K562 (cell line): ENCODE data around the gene SPANXN5. TPM values are rescaled to one million over a fixed set of nuclear protein-coding genes. Genes with fewer than 3 reads are reported as not detected.

ENCODE experiments used
- ATAC-seq: fragments of 200-7000 bp; cut with Tn5 transposase; 3 replicates; pipeline ENCODE4 v1.9.1; 2020; ENCODE audit warnings: moderate library complexity
- BruUV-seq: library from RNA; stranded (reverse); fragments of 400-500 nt; replicated peaks from 2 replicates; lab custom pipeline; 2021; lab: Mats Ljungman, UMichigan
- CTCF ChIA-PET: fragments of 300-600 bp; formaldehyde crosslinking; extraction: SDS; loops from one replicate; lab custom pipeline; 2021; ENCODE audit warnings: low intra/inter-chr PET ratio; lab: Yijun Ruan, JAX
- POLR2A ChIA-PET: fragments of 300-600, 350-650 bp; sonication (Branson Sonifier 250); formaldehyde crosslinking; extraction: SDS; loops from one replicate; lab custom pipeline; 2021; ENCODE audit warnings: antibody characterized with exemption, inconsistent platforms; lab: Yijun Ruan, JAX
- DNase-seq, 4 experiments: peaks; one replicate each; pipeline versions ENCODE4 v3.0.0 to v3.0.0-alpha.2; 2011 to 2018; ENCODE audit warnings: low spot score in 3 of 4, mixed read lengths in 3 of 4; ENCODE audit errors: extremely low read depth in 1 of 4
- FAIRE-seq: peaks from 2 replicates; lab custom pipeline; 2011; peaks lifted over from hg19 to GRCh38; lab: Jason Lieb, UNC
- H2AFZ ChIP-seq: 2 replicates; pipeline ENCODE4 v1.6.0; 2011; ENCODE audit warnings: low read depth, low read length, control low read depth, inconsistent platforms
- H3K27ac ChIP-seq: fragments of 200-600 bp; 3 replicates; pipeline ENCODE4 v1.8.0; 2011; ENCODE audit warnings: low read depth, mild to moderate bottlenecking, control low read depth, inconsistent platforms, low read length, moderate library complexity, mixed read lengths; ENCODE audit errors: extremely low read depth
- H3K27me3 ChIP-seq, 2 experiments: fragments of 300-600 bp in 1 of 2; 2 replicates in 1 of 2; 3 replicates in 1 of 2; pipeline versions ENCODE4 v1.6.0 to v1.8.0; 2011; ENCODE audit warnings: inconsistent platforms in 2 of 2, low read length in 2 of 2, mild to moderate bottlenecking in 1 of 2, mixed read lengths in 1 of 2, moderate library complexity in 1 of 2; ENCODE audit not compliant: control insufficient read depth in 2 of 2, insufficient read depth in 2 of 2
- H3K36me3 ChIP-seq: fragments of 300-600 bp; 3 replicates; pipeline ENCODE4 v1.8.0; 2011; ENCODE audit warnings: mild to moderate bottlenecking, low read length, inconsistent platforms; ENCODE audit not compliant: control insufficient read depth, insufficient read depth
- H3K4me1 ChIP-seq, 2 experiments: fragments of 200-600 bp in 1 of 2; replicated peaks in 1 of 2; 2 replicates in 1 of 2; 3 replicates in 1 of 2; pipeline versions ENCODE4 v1.5.1 to v1.8.0; 2011; ENCODE audit warnings: inconsistent platforms in 2 of 2, low read length in 2 of 2, mild to moderate bottlenecking in 1 of 2, mixed read lengths in 1 of 2, moderate library complexity in 1 of 2; ENCODE audit not compliant: control insufficient read depth in 2 of 2, insufficient read depth in 2 of 2
- H3K4me2 ChIP-seq: 2 replicates; pipeline ENCODE4 v1.6.1; 2011; ENCODE audit warnings: low read length, control low read depth, inconsistent platforms, mixed read lengths; ENCODE audit not compliant: insufficient read depth
- H3K4me3 ChIP-seq: fragments of 200-600 bp; sonication (generic), shearing (Covaris generic); 2 replicates; pipeline ENCODE4 v1.5.1; 2016; ENCODE audit warnings: control low read depth, inconsistent platforms
- H3K79me2 ChIP-seq: fragments of 200-600 bp; 3 replicates; pipeline ENCODE4 v1.8.0; 2011; ENCODE audit warnings: low read length, inconsistent platforms; ENCODE audit not compliant: control insufficient read depth, insufficient read depth
- H3K9ac ChIP-seq, 2 experiments: 2 replicates each; pipeline versions ENCODE4 v1.6.0 to v1.6.1; 2011; ENCODE audit warnings: low read depth in 2 of 2, low read length in 2 of 2, control low read depth in 1 of 2, inconsistent platforms in 1 of 2, mild to moderate bottlenecking in 1 of 2, mixed read lengths in 1 of 2; ENCODE audit not compliant: insufficient read depth in 1 of 2
- H3K9me1 ChIP-seq: one replicate; pipeline ENCODE4 v1.6.0; 2011; ENCODE audit warnings: inconsistent platforms, mild to moderate bottlenecking, low read length, moderate library complexity; ENCODE audit not compliant: control insufficient read depth, insufficient read depth
- H3K9me3 ChIP-seq: replicated peaks from 2 replicates; pipeline ENCODE4 v1.5.1; 2011; ENCODE audit warnings: low read depth, low read length, inconsistent platforms; ENCODE audit not compliant: control insufficient read depth, insufficient read depth
- H4K20me1 ChIP-seq: replicated peaks from 2 replicates; pipeline ENCODE4 v1.6.1; 2011; ENCODE audit warnings: low read length, inconsistent platforms, mixed read lengths; ENCODE audit not compliant: control insufficient read depth, insufficient read depth
- E2F1 ChIP-seq: sonication (generic); formaldehyde crosslinking; IDR thresholded peaks from 2 replicates; pipeline ENCODE4 v1.8.1; 2023; ENCODE audit warnings: mild to moderate bottlenecking, missing genetic modification reagents, moderate library complexity
- EP400 ChIP-seq: fragments of 450-650 bp; IDR thresholded peaks from 2 replicates; pipeline ENCODE4 v1.6.1; 2017; ENCODE audit warnings: antibody characterized with exemption, mild to moderate bottlenecking, moderate library complexity
- FOXK1 ChIP-seq: sonication (generic); formaldehyde crosslinking; IDR thresholded peaks from 2 replicates; pipeline ENCODE4 v1.8.0; 2022; ENCODE audit warnings: missing genetic modification reagents, mild to moderate bottlenecking, borderline replicate concordance
- L3MBTL2 ChIP-seq: fragments of 450-650 bp; IDR thresholded peaks from 2 replicates; pipeline ENCODE4 v1.6.1; 2016; ENCODE audit warnings: mild to moderate bottlenecking, moderate library complexity
- MAFF ChIP-seq: IDR thresholded peaks from 2 replicates; pipeline ENCODE4 v1.6.1; 2012; ENCODE audit warnings: low read length, improper control_type of control experiment
- NCOA6 ChIP-seq: fragments of 450-650 bp; IDR thresholded peaks from 2 replicates; pipeline ENCODE4 v1.6.1; 2017; ENCODE audit warnings: mild to moderate bottlenecking
- NRF1 ChIP-seq, 2 experiments: fragments of 450-650 bp; IDR thresholded peaks in 1 of 2; conservative IDR thresholded peaks in 1 of 2; 2 replicates each; pipeline ENCODE4 v1.6.1; 2014; ENCODE audit warnings: mild to moderate bottlenecking in 2 of 2
- POLR2A ChIP-seq: fragments of 450-650 bp; conservative IDR thresholded peaks from 2 replicates; pipeline ENCODE4 v1.6.1; 2016
- SIX5 ChIP-seq, 2 experiments: IDR thresholded peaks; 2 replicates each; pipeline ENCODE4 v1.6.1; 2011; ENCODE audit warnings: low read length in 2 of 2, borderline replicate concordance in 1 of 2, low read depth in 1 of 2, mild to moderate bottlenecking in 1 of 2, moderate library complexity in 1 of 2; ENCODE audit not compliant: insufficient read depth in 1 of 2
- SMARCE1 ChIP-seq: fragments of 450-650 bp; IDR thresholded peaks from 2 replicates; pipeline ENCODE4 v1.7.1; 2016; ENCODE audit warnings: mild to moderate bottlenecking
- TFE3 ChIP-seq: fragments of 450-650 bp; formaldehyde crosslinking; IDR thresholded peaks from 2 replicates; pipeline ENCODE4 v1.4.0; 2020; ENCODE audit warnings: mild to moderate bottlenecking, mixed read lengths
- THRAP3 ChIP-seq: fragments of 450-650 bp; IDR thresholded peaks from 2 replicates; pipeline ENCODE4 v1.6.1; 2016; ENCODE audit warnings: mild to moderate bottlenecking, inconsistent platforms, borderline replicate concordance
- ZBTB9 ChIP-seq: fragments of 450-650 bp; formaldehyde crosslinking; IDR thresholded peaks from 2 replicates; pipeline ENCODE4 v1.4.0; 2020; ENCODE audit warnings: mild to moderate bottlenecking, moderate library complexity
- ZC3H4 ChIP-seq: sonication (generic); formaldehyde crosslinking; IDR thresholded peaks from 2 replicates; pipeline ENCODE4 v1.9.0; 2021; ENCODE audit warnings: missing genetic modification reagents, borderline replicate concordance
- ZNF316 ChIP-seq: fragments of 450-650 bp; IDR thresholded peaks from 2 replicates; pipeline ENCODE4 v1.6.1; 2016
- ZNF408 ChIP-seq: fragments of 250-450 bp; sonication (Bioruptor Pico); IDR thresholded peaks from 2 replicates; pipeline ENCODE4 v1.4.0; 2020; ENCODE audit warnings: low read depth, mild to moderate bottlenecking, moderate library complexity
- ZNF740 ChIP-seq, 3 experiments: fragments of 200-800 bp in 1 of 3; sonication (Bioruptor generic) in 1 of 3; sonication (generic) in 1 of 3; formaldehyde crosslinking in 1 of 3; IDR thresholded peaks; 2 replicates each; pipeline versions ENCODE4 v1.6.1 to v1.8.0; 2016 to 2022; ENCODE audit warnings: mild to moderate bottlenecking in 2 of 3, missing compliant biosample characterization in 2 of 3, missing genetic modification characterization in 2 of 3, missing genetic modification reagents in 1 of 3
- WGBS: fragments of 100-300 bp; shearing (Covaris generic); methylation state at CpG from one replicate; pipeline ENCODE4 v1.1.6; 2016; ENCODE audit warnings: low coverage, mixed read lengths; ENCODE audit not compliant: insufficient coverage; ENCODE audit errors: missing lambda C conversion rate; 5-methylcytosine and 5-hydroxymethylcytosine counted together
- in situ Hi-C: fragments of 300-500 bp; cut with MboI; formaldehyde crosslinking; loops from 4 replicates; pipeline ENCODE4 v1.15.0; 2018; ENCODE audit warnings: inconsistent platforms, mixed read lengths
- intact Hi-C: fragments of 100-400 bp; cut with micrococcal nuclease; formaldehyde crosslinking; loops from 2 replicates; pipeline ENCODE4 v1.14.2; 2022
- polyA plus RNA-seq, 8 experiments: library from polyadenylated mRNA; depleted of rRNA in 4 of 8; stranded (reverse) in 5 of 8; unstranded in 3 of 8; fragments of >200 nt; fragmentation: Nextera tagmentation in 2 of 8; fragmentation: Illumina TruSeq in 1 of 8; extraction: Ambion mirVana in 2 of 8; extraction: Trizol in 1 of 8; gene quantifications; 2 replicates each; pipeline versions ENCODE4 v1.2.1 to v1.2.3, GENCODE V29; 2011 to 2014; ENCODE audit warnings: inconsistent platforms in 1 of 8, missing spikeins in 1 of 8
- total RNA-seq, 7 experiments: library from RNA; depleted of rRNA in 6 of 7; stranded (reverse); fragments of >200 nt in 6 of 7; fragmentation: Illumina TruSeq in 2 of 7; extraction: Trizol in 2 of 7; gene quantifications; 2 replicates each; pipeline versions ENCODE4 v1.2.1 to v1.2.3, GENCODE V29; 2011 to 2021; ENCODE audit warnings: low replicate concordance in 1 of 7

SPANXN5 gene
- total and polyA plus RNA-seq, 9 of the 15 experiments (the other 6 are each of a cell fraction or from before 2014, with no cell fraction given) = not detected

GRCh38 chrX:52819788-52820187 lies 22.6 kb upstream of the SPANXN5 start (continued):
- TF ChIP-seq ZNF740 (CRISPR knock-in tag; IDR thresholded peaks at IDR 0.05) = no peak
- TF ChIP-seq ZNF740 (tag; IDR thresholded peaks at IDR 0.05) = no peak
- no peak for TF ChIP-seq TFE3 (CRISPR knock-in tag)
- no peak for TF ChIP-seq THRAP3
- peak; percentile 44 for TF ChIP-seq ZNF316
- no peak for TF ChIP-seq NCOA6
- no peak for TF ChIP-seq SIX5 (IDR thresholded peaks at IDR 0.05; ENCODE audit: borderline replicate concordance in 1 of 2, insufficient read depth in 1 of 2, low read depth in 1 of 2, low read length in 2 of 2)
- TF ChIP-seq MAFF = peak; percentile 25; the same call in 1 of the 2 replicates

- CTCF ChIA-PET = no interaction called here
- intact Hi-C loops = no loop called here
- Histone ChIP-seq H3K4me1 (peaks cover 0 to 5% of the 10 kb centered on the region in 2 experiments; a peak in 1 of 5 replicates), H3K4me3 (no peak within 1 kb of the TSS), H3K9me3 (no peaks in the 10 kb centered on the region), H3K4me2 (no peak within 1 kb of the TSS), H3K9ac (no peak within 1 kb of the TSS), H3K9me1 (no peaks in the 10 kb centered on the region), H3K27me3 (peaks cover 0 to 10% of the 10 kb centered on the region in 2 experiments; a peak in 2 of 5 replicates), H2AFZ (no peak within 1 kb of the TSS), H4K20me1 (no peaks in the 10 kb centered on the region), H3K79me2 (no peaks in the 10 kb centered on the region), H3K27ac (no peak within 1 kb of the TSS), H3K36me3 (no peaks in the 10 kb centered on the region)
- BruUV-seq = no TSS peak
- DNase-seq (peak in 2 of 4 experiments; percentile 0 to 7), ATAC-seq (no peak), FAIRE-seq (no peak)
- TF ChIP-seq NRF1 (conservative IDR thresholded peaks at IDR 0.05 in 1 of 2, IDR thresholded peaks at IDR 0.05 in 1 of 2) (peak; percentile 81 to 83), SMARCE1 (no peak), EP400 (no peak), L3MBTL2 (peak; percentile 12; the same call in 1 of the 2 replicates), FOXK1 (CRISPR knock-in tag) (no peak), ZBTB9 (CRISPR knock-in tag) (no peak), ZC3H4 (CRISPR knock-in tag) (no peak), ZNF408 (CRISPR knock-in tag) (no peak), POLR2A (no peak), E2F1 (no peak)
- 12% methylated on average over 9 of the region's 25 CpGs for WGBS
- POLR2A ChIA-PET = no interaction called here
- in situ Hi-C loops = no loop called here
Observed at GRCh38 chrX:52811065-52811625, 13.9 kb upstream of the SPANXN5 start, which contains the start of gene XAGE5. Gene XAGE5, plus strand, starts transcription at chrX:52811287. Its CDS starts 1,280 bp downstream, at chrX:52812567.
